Activated T-helper 1 cell treated with anti-CD3 and anti-CD28 coated beads, Interleukin-2, amount 50 U/mL, for 16 hours (primary cell): ENCODE data around the gene ASCL1.

Experiments
- DNase-seq, 2 donors: peaks; one replicate each; pipeline ENCODE4 v3.0.0-alpha.2; 2020; ENCODE audit warnings: low read depth in 1 of 2, low spot score in 1 of 2

Gene ASCL1

GRCh38 chr12:102976609-102977280 lies 19.3 kb downstream of the ASCL1 start:
- DNase-seq: no peak

GRCh38 chr12:102977945-102978706 lies 20.7 kb downstream of the ASCL1 start:
- DNase-seq: no peak

- DNase-seq: no peak
Observed at GRCh38 chr12:102980350-102980749, 22.9 kb downstream of the ASCL1 start.

GRCh38 chr12:102990419-102990818 lies 32.9 kb downstream of the ASCL1 start:
- DNase-seq: no peak

GRCh38 chr12:102992297-102992696 lies 34.8 kb downstream of the ASCL1 start:
- no peak for DNase-seq

GRCh38 chr12:102992720-102993119 lies 35.2 kb downstream of the ASCL1 start:
- DNase-seq: no peak

GRCh38 chr12:102993537-102993936 lies 36.1 kb downstream of the ASCL1 start:
- DNase-seq: no peak

GRCh38 chr12:102995372-102995771 lies 37.9 kb downstream of the ASCL1 start:
- no peak for DNase-seq
